ENCODE results near the gene PTPRU.

PTPRU gene

GRCh38 chr1:29272147-29272907, 36.0 kb downstream of the PTPRU start:
- Histone ChIP-seq H3K9ac (ENCODE audit: low read length) (no peak overlapping the region), H3K27me3 (ENCODE audit: control insufficient read depth, insufficient read depth, low read length) (no peaks in the 10 kb centered on the region), H3K4me3 (ENCODE audit: low read length) (peak overlapping the region; percentile 26), H3K27ac (ENCODE audit: low read length) (no peak overlapping the region), H3K9me3 (ENCODE audit: control insufficient read depth, low read depth, low read length) (no peaks in the 10 kb centered on the region), H3K4me1 (ENCODE audit: control insufficient read depth, low read depth, low read length) (peaks cover 14% of the 10 kb centered on the region), H3K36me3 (ENCODE audit: control insufficient read depth, low read depth, low read length) (no peaks in the 10 kb centered on the region)

- H3K36me3 ChIP-seq (ENCODE audit: control insufficient read depth, low read depth, low read length): no peaks in the 10 kb centered on the region
- H3K4me1 ChIP-seq (ENCODE audit: control insufficient read depth, low read depth, low read length): peaks cover 14% of the 10 kb centered on the region
- H3K27me3 ChIP-seq (ENCODE audit: control insufficient read depth, insufficient read depth, low read length): no peaks in the 10 kb centered on the region
- no peak overlapping the region for H3K4me3 ChIP-seq (ENCODE audit: low read length)
- no peak overlapping the region for H3K9ac ChIP-seq (ENCODE audit: low read length)
- H3K9me3 ChIP-seq (ENCODE audit: control insufficient read depth, low read depth, low read length): no peaks in the 10 kb centered on the region
- no peak overlapping the region for H3K27ac ChIP-seq (ENCODE audit: low read length)
These were observed 39.1 kb downstream of the PTPRU start for GRCh38 chr1:29275435-29275834.

GRCh38 chr1:29278124-29278523, 41.8 kb downstream of the PTPRU start:
- Histone ChIP-seq H3K27me3 (ENCODE audit: control insufficient read depth, insufficient read depth, low read length) (no peaks in the 10 kb centered on the region), H3K9me3 (ENCODE audit: control insufficient read depth, low read depth, low read length) (no peaks in the 10 kb centered on the region), H3K36me3 (ENCODE audit: control insufficient read depth, low read depth, low read length) (no peaks in the 10 kb centered on the region), H3K9ac (ENCODE audit: low read length) (no peak overlapping the region), H3K27ac (ENCODE audit: low read length) (no peak overlapping the region), H3K4me3 (ENCODE audit: low read length) (no peak overlapping the region), H3K4me1 (ENCODE audit: control insufficient read depth, low read depth, low read length) (peaks cover 4% of the 10 kb centered on the region)

GRCh38 chr1:29279406-29279805, 43.1 kb downstream of the PTPRU start:
- Histone ChIP-seq H3K27me3 (ENCODE audit: control insufficient read depth, insufficient read depth, low read length) (no peaks in the 10 kb centered on the region), H3K4me3 (ENCODE audit: low read length) (no peak overlapping the region), H3K9ac (ENCODE audit: low read length) (no peak overlapping the region), H3K36me3 (ENCODE audit: control insufficient read depth, low read depth, low read length) (no peaks in the 10 kb centered on the region), H3K9me3 (ENCODE audit: control insufficient read depth, low read depth, low read length) (no peaks in the 10 kb centered on the region), H3K27ac (ENCODE audit: low read length) (no peak overlapping the region), H3K4me1 (ENCODE audit: control insufficient read depth, low read depth, low read length) (peaks cover 13% of the 10 kb centered on the region)

GRCh38 chr1:29279951-29280391, 43.6 kb downstream of the PTPRU start:
- H3K4me1 ChIP-seq (ENCODE audit: control insufficient read depth, low read depth, low read length): peaks cover 13% of the 10 kb centered on the region
- no peak overlapping the region for H3K9ac ChIP-seq (ENCODE audit: low read length)
- H3K4me3 ChIP-seq (ENCODE audit: low read length): no peak overlapping the region
- H3K36me3 ChIP-seq (ENCODE audit: control insufficient read depth, low read depth, low read length): no peaks in the 10 kb centered on the region
- H3K9me3 ChIP-seq (ENCODE audit: control insufficient read depth, low read depth, low read length): no peaks in the 10 kb centered on the region
- no peak overlapping the region for H3K27ac ChIP-seq (ENCODE audit: low read length)
- H3K27me3 ChIP-seq (ENCODE audit: control insufficient read depth, insufficient read depth, low read length): no peaks in the 10 kb centered on the region

GRCh38 chr1:29280409-29281131, 44.2 kb downstream of the PTPRU start:
- Histone ChIP-seq H3K27me3 (ENCODE audit: control insufficient read depth, insufficient read depth, low read length) (no peaks in the 10 kb centered on the region), H3K4me1 (ENCODE audit: control insufficient read depth, low read depth, low read length) (peaks cover 13% of the 10 kb centered on the region), H3K4me3 (ENCODE audit: low read length) (no peak overlapping the region), H3K36me3 (ENCODE audit: control insufficient read depth, low read depth, low read length) (no peaks in the 10 kb centered on the region), H3K9ac (ENCODE audit: low read length) (no peak overlapping the region), H3K27ac (ENCODE audit: low read length) (no peak overlapping the region), H3K9me3 (ENCODE audit: control insufficient read depth, low read depth, low read length) (no peaks in the 10 kb centered on the region)

- Histone ChIP-seq H3K9ac (ENCODE audit: low read length) (no peak overlapping the region), H3K27ac (ENCODE audit: low read length) (no peak overlapping the region), H3K36me3 (ENCODE audit: control insufficient read depth, low read depth, low read length) (no peaks in the 10 kb centered on the region), H3K27me3 (ENCODE audit: control insufficient read depth, insufficient read depth, low read length) (no peaks in the 10 kb centered on the region), H3K4me1 (ENCODE audit: control insufficient read depth, low read depth, low read length) (peaks cover 13% of the 10 kb centered on the region), H3K9me3 (ENCODE audit: control insufficient read depth, low read depth, low read length) (no peaks in the 10 kb centered on the region), H3K4me3 (ENCODE audit: low read length) (no peak overlapping the region)
These were observed 45.2 kb downstream of the PTPRU start for GRCh38 chr1:29281571-29281970.

- H3K9ac ChIP-seq (ENCODE audit: low read length): no peak overlapping the region
- H3K27me3 ChIP-seq (ENCODE audit: control insufficient read depth, insufficient read depth, low read length): no peaks in the 10 kb centered on the region
- no peak overlapping the region for H3K27ac ChIP-seq (ENCODE audit: low read length)
- H3K4me3 ChIP-seq (ENCODE audit: low read length): no peak overlapping the region
- no peaks in the 10 kb centered on the region for H3K36me3 ChIP-seq (ENCODE audit: control insufficient read depth, low read depth, low read length)
- H3K4me1 ChIP-seq (ENCODE audit: control insufficient read depth, low read depth, low read length): peaks cover 13% of the 10 kb centered on the region
- no peaks in the 10 kb centered on the region for H3K9me3 ChIP-seq (ENCODE audit: control insufficient read depth, low read depth, low read length)
These were observed 46.0 kb downstream of the PTPRU start for GRCh38 chr1:29282135-29282923.

GRCh38 chr1:29282924-29283803, 46.8 kb downstream of the PTPRU start:
- Histone ChIP-seq H3K9me3 (ENCODE audit: control insufficient read depth, low read depth, low read length) (no peaks in the 10 kb centered on the region), H3K9ac (ENCODE audit: low read length) (peak overlapping the region; percentile 31), H3K4me1 (ENCODE audit: control insufficient read depth, low read depth, low read length) (peaks cover 13% of the 10 kb centered on the region), H3K4me3 (ENCODE audit: low read length) (peak overlapping the region; percentile 57), H3K36me3 (ENCODE audit: control insufficient read depth, low read depth, low read length) (no peaks in the 10 kb centered on the region), H3K27ac (ENCODE audit: low read length) (peak overlapping the region; percentile 21), H3K27me3 (ENCODE audit: control insufficient read depth, insufficient read depth, low read length) (no peaks in the 10 kb centered on the region)

GRCh38 chr1:29283804-29284195, 47.5 kb downstream of the PTPRU start:
- Histone ChIP-seq H3K9ac (ENCODE audit: low read length) (peak overlapping the region; percentile 31), H3K9me3 (ENCODE audit: control insufficient read depth, low read depth, low read length) (no peaks in the 10 kb centered on the region), H3K36me3 (ENCODE audit: control insufficient read depth, low read depth, low read length) (no peaks in the 10 kb centered on the region), H3K4me1 (ENCODE audit: control insufficient read depth, low read depth, low read length) (peaks cover 13% of the 10 kb centered on the region), H3K27ac (ENCODE audit: low read length) (peak overlapping the region; percentile 21), H3K27me3 (ENCODE audit: control insufficient read depth, insufficient read depth, low read length) (no peaks in the 10 kb centered on the region), H3K4me3 (ENCODE audit: low read length) (peak overlapping the region; percentile 57)

All from iPS-18a (cell line).